Stimulated activated CD8-positive, alpha-beta memory T cell treated with anti-CD3 and anti-CD28 coated beads, Interleukin-4, amount 100 ng/mL, for 1 hour (primary cell): ENCODE results near the gene TPMT.

Experiments used
- DNase-seq, 2 donors: peaks; one replicate each; pipeline ENCODE4 v3.0.0-alpha.2; 2020; ENCODE audit warnings: low read depth in 2 of 2, low spot score in 1 of 2

TPMT gene

DNA sequence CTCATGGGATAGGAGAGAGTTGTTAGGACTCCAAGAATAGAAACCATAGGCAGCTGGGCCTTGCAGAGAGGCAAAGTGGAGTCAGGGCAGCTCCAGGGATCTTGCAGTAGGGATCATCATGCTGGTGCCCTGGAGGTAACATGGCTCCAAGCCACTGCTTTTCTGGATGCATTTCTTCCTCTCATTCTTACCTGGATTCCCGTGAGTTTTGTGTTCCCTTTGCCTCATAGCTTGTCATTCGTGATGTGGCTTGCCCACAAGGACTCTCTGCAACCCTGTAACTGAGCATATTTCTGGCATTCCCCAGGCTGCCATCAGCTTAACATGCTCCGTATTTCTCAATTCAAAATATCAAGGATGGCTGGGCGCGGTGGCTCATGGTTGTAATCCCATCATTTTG lies 37.7 kb downstream of the TPMT start:
- no peak for DNase-seq

DNA sequence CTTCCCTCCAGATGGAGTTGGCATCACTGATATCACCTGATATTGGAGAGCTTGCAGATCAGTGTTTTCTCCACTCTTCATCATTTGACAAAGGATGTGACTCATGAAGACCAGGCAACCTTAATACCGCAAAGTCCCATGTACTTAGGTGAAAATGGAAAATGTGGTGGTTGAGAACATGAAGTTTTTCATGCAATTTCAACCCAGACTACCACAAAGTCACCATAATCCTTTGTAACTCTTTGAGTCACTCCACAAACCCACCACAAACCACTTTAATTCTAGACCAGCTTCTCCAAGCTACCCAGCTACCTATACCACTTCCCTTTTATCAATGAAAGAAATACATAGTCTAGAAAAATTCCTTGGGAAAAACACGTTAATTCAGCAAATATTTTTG lies 39.5 kb downstream of the TPMT start:
- no peak for DNase-seq

DNA sequence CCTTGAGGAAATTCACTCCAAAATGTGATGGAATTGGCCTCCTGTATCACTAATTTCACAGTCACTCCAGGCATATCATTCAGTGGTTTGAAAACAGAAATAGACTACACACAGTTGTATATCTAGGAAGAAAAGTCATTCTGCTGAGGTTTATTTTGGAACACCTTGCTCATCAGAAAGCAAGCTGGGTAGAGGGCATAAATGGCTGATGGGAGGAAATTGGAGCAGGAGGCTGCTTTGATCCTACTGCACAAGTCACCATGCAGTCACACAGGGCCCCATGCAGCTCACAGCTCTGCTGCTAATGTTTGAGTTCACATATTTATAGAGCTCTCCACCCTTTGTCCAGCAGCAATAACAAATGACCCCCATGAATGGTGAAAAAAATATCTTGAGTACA lies 44.7 kb downstream of the TPMT start:
- no peak for DNase-seq

- no peak for DNase-seq
Measured at GRCh38 chr6:18107061-18107460, 47.8 kb downstream of the TPMT start.

DNA sequence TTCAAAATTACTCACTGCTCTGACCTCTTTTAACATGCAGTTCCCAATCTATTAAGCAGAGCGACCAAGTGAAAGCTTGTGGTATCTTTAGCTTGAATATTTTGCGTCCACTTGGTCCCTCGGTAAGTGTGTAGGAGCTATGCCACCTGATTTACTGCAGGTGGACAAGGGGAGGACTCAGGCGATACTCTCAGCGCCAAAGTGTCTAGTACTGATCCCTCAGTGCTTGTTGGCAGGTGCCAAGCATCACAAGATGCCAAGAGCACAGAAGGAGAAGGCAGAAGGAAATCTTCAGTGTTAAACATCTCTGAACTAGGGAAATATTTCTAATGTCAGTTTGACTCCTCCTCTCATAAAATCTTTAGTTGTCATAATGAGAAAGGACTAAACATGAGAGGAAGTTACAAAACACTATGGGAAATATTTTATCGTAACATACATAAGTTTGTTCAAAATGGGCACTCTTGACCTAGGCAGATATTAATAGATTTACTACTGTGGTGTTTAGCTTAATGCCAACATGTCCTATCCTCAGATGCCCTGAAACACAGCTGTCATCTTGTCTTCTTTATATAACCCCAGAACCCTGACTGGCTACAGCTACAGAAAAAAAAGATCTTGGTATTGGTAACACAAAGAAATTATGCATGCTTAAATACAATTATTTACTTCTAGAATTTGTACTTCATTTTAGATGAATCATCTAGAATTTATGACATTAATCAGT lies 51.9 kb downstream of the TPMT start:
- DNase-seq: no peak

GRCh38 chr6:18101873-18102272 lies 53.0 kb downstream of the TPMT start:
- no peak for DNase-seq

DNA sequence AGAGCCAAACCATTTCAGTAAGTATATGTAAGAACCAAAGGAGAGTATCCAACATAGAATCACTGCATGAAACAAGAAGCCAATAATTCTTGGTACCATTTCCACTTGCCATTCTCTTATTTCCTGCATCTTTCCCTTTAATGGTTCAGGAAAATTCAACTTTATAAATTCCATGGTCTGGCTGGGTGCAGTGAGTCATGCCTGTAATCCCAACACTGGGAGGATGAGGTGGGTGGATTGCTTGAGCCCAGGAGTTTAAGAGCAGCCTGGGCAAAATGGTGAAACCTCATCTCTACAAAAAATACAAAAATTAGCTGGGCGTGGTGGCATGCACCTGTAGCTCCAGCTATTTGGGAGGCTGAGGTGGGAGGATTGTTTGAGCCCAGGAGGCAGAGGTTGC lies 53.6 kb downstream of the TPMT start:
- DNase-seq: no peak

DNA sequence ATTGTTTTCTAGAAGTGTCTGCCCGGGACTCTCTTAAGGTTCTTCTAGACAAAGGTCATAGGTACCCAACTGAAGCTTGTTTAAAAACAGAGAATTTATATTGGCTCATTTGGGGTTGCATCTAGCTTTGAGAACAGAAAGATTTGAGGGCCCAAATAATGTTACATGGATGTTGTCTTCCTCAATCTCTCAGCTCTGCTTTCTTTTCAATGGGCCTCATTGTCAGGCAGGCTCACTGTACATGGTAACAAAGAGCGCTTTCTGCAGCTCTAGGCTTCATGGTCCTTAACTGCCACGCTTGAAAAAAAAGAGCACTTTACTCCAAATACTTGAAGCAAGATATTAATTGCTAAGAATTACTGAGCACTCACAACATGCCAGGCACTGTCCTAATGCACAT lies 54.6 kb downstream of the TPMT start:
- DNase-seq: no peak

- no peak for DNase-seq
Measured at GRCh38 chr6:18099511-18099910, 55.4 kb downstream of the TPMT start.

DNA sequence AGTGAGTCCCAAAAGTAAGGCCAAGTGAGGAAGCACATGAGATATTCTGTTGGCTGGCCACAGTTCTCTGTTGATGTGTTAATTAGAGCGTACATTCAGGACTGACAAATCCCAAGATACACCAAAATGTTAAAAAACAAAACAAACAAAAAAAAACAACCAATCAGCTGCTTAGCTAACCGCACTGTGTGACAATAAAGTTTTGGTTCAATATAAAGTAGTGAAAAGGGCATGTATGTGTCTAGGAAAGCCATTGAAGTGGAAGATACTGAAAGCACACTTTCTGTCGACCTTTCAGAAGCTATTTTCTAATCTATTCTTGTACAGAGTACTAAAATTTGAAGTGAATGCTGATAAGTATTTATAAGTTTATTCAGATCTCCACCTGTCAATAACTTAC lies 58.5 kb downstream of the TPMT start:
- DNase-seq: no peak

- DNase-seq: no peak
Measured at GRCh38 chr6:18091382-18091781, 63.5 kb downstream of the TPMT start.

GRCh38 chr6:18090349-18090786 lies 64.5 kb downstream of the TPMT start:
- DNase-seq: no peak

- DNase-seq: no peak
Measured at GRCh38 chr6:18088419-18089296, 66.2 kb downstream of the TPMT start.

- DNase-seq: no peak
Measured at GRCh38 chr6:18087396-18088165, 67.3 kb downstream of the TPMT start.

DNA sequence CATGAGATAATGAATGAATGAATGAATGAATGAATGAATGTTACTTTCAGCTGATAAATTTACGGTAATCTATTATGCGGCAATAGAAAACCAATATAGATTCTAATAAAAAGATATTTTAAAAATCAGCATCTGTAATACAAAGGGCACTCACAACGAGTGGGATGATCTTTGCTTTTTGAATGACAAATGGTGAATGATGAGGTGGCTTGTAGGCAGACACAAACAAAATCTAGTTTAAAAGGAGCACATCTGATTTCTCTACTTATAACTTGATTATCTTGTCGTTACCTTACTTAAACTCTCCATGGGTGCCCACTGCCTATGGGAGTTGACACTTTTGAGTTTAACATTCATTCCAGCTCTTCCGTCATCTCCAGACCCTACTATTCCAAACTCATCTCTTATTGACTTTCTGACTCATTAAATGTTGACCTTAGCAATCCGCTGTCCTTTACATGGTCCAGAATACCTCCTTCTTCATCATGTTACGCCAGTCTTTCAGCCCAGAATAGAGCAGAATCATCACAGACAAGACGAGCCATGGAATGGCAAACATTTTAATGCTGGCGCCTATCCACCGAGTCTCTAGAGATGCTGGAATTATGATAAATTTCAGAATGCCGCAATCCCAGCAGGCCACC lies 73.7 kb downstream of the TPMT start:
- no peak for DNase-seq

DNA sequence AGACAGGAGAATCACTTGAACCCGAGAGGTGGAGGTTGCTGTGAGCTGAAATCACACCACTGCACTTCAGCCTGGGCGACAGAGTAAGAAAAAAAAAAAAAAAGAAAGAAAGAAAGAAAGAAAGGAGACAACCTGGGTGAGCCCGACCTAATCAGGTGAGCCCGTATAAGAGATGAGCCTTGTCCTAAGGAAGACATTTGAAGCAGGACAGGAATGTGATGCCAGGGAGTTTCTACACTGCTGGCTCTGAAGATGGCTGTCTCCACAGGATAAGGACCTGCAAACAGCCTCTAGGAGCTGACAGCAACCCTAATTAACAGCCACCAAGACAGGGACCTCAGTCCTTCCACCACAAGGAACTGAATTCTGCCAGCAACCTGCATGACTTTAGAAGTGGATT lies 74.3 kb downstream of the TPMT start:
- no peak for DNase-seq

- DNase-seq: no peak
Measured at GRCh38 chr6:18078866-18079265, 76.0 kb downstream of the TPMT start.
